PC-9 (cell line): Measurements from ENCODE around the gene GABRR2. TPM values are rescaled to one million over a fixed set of nuclear protein-coding genes. Genes with fewer than 3 reads are reported as not detected.

Experiments
- BruUV-seq: library from RNA; stranded (reverse); fragments of 400-500 nt; replicated peaks from 2 replicates; lab custom pipeline; 2021; lab: Mats Ljungman, UMichigan
- CTCF ChIA-PET: fragments of 300-600 bp; sonication (Branson Sonifier 250); formaldehyde crosslinking; loops from one replicate; lab custom pipeline; 2022; ENCODE audit warnings: antibody characterized with exemption; lab: Charles Lee
- POLR2A ChIA-PET: fragments of 300-600 bp; sonication (Branson Sonifier 250); formaldehyde crosslinking; loops from one replicate; lab custom pipeline; 2022; ENCODE audit warnings: antibody characterized with exemption; ENCODE audit not compliant: unreplicated experiment; lab: Charles Lee
- DNase-seq, 2 experiments: peaks; one replicate each; pipeline versions ENCODE4 v3.0.0 to v3.0.0-alpha.2; 2015 to 2022; ENCODE audit warnings: mixed read lengths in 1 of 2
- H2AFZ ChIP-seq: fragments of 200-600 bp; sonication (generic); 2 replicates; pipeline ENCODE4 v1.8.1; 2017; ENCODE audit warnings: antibody characterized with exemption
- H3F3A ChIP-seq: fragments of 200-600 bp; sonication (generic); 2 replicates; pipeline ENCODE4 v1.8.1; 2017; ENCODE audit warnings: antibody characterized with exemption, mild to moderate bottlenecking, low read depth; ENCODE audit not compliant: insufficient read depth
- H3K27ac ChIP-seq: fragments of 200-600 bp; sonication (generic); 2 replicates; pipeline ENCODE4 v1.6.1; 2016; ENCODE audit warnings: mixed run types
- H3K27me3 ChIP-seq: fragments of 200-600 bp; sonication (generic); 2 replicates; pipeline ENCODE4 v1.6.1; 2016; ENCODE audit warnings: low read depth, mixed run types; ENCODE audit not compliant: insufficient read depth
- H3K36me3 ChIP-seq: fragments of 200-600 bp; sonication (generic); 2 replicates; pipeline ENCODE4 v1.6.1; 2016; ENCODE audit warnings: low read depth, mixed run types
- H3K4me1 ChIP-seq: fragments of 200-600 bp; sonication (generic); replicated peaks from 2 replicates; pipeline ENCODE4 v1.6.1; 2016; ENCODE audit warnings: mixed run types; ENCODE audit not compliant: insufficient read depth
- H3K4me2 ChIP-seq: fragments of 200-600 bp; sonication (generic); 2 replicates; pipeline ENCODE4 v1.6.1; 2017; ENCODE audit warnings: mixed run types
- H3K4me3 ChIP-seq: fragments of 200-600 bp; sonication (generic); 2 replicates; pipeline ENCODE4 v1.6.1; 2016; ENCODE audit warnings: mixed run types
- H3K79me2 ChIP-seq: fragments of 200-600 bp; sonication (generic); 2 replicates; pipeline ENCODE4 v1.6.1; 2017; ENCODE audit warnings: low read depth, mixed run types
- H3K9me2 ChIP-seq: fragments of 200-600 bp; sonication (generic); 2 replicates; pipeline ENCODE4 v1.8.1; 2017; ENCODE audit warnings: mild to moderate bottlenecking; ENCODE audit not compliant: insufficient read depth
- H3K9me3 ChIP-seq: fragments of 200-600 bp; sonication (generic); 2 replicates; pipeline ENCODE4 v1.8.1; 2016; ENCODE audit warnings: low read depth; ENCODE audit not compliant: insufficient read depth
- H4K20me1 ChIP-seq: fragments of 200-600 bp; sonication (generic); 2 replicates; pipeline ENCODE4 v1.8.1; 2017; ENCODE audit not compliant: insufficient read depth
- CTCF ChIP-seq: fragments of 200-600 bp; sonication (generic); conservative IDR thresholded peaks from 2 replicates; pipeline ENCODE4 v1.6.1; 2017; ENCODE audit warnings: mixed run types, antibody characterized with exemption, mild to moderate bottlenecking, moderate library complexity
- EZH2 ChIP-seq: fragments of 200-600 bp; sonication (generic); IDR thresholded peaks from 2 replicates; pipeline ENCODE4 v1.8.0; 2017; ENCODE audit warnings: antibody characterized with exemption, low read depth
- intact Hi-C: fragments of 100-400 bp; cut with micrococcal nuclease; formaldehyde crosslinking; loops from one replicate; pipeline ENCODE4 v1.10.0; 2022; ENCODE audit not compliant: unreplicated experiment
- total RNA-seq: library from RNA; stranded (reverse); gene quantifications from 2 replicates; pipeline ENCODE4 v1.2.3, GENCODE V29; 2021

The GABRR2 gene
- total RNA-seq, 1 experiment from 2014 or later = 0.52 TPM

GRCh38 chr6:89291256-89291819 lies 23.8 kb downstream of the GABRR2 start:
- intact Hi-C loops = no loop called here
- Histone ChIP-seq H4K20me1 (no peaks in the 10 kb centered on the region), H3K9me2 (no peaks in the 10 kb centered on the region), H3K9me3 (no peaks in the 10 kb centered on the region), H3K27me3 (no peaks in the 10 kb centered on the region), H2AFZ (no peak overlapping the region), H3K4me1 (no peaks in the 10 kb centered on the region), H3F3A (no peaks in the 10 kb centered on the region), H3K4me3 (no peak overlapping the region), H3K4me2 (no peak overlapping the region), H3K36me3 (no peaks in the 10 kb centered on the region), H3K27ac (no peak overlapping the region), H3K79me2 (no peaks in the 10 kb centered on the region)
- TF ChIP-seq EZH2 (no peak), CTCF (no peak)
- ChIA-PET CTCF (interaction anchor here (0.5 kb wide), 1 partner anchor 133 kb away, joined by 4 read pairs; no protein-coding TSS in a partner anchor), POLR2A (no interaction called here)
- no TSS peak for BruUV-seq
- no peak for DNase-seq

- CTCF ChIA-PET = no interaction called here
- no peaks in the 10 kb centered on the region for H4K20me1 ChIP-seq
These were observed 24.5 kb downstream of the GABRR2 start for GRCh38 chr6:89290401-89291155.

GRCh38 chr6:89289710-89290109 lies 25.4 kb downstream of the GABRR2 start:
- Histone ChIP-seq H3K9me3 (no peaks in the 10 kb centered on the region), H3K27ac (no peak overlapping the region), H3K9me2 (no peaks in the 10 kb centered on the region), H2AFZ (no peak overlapping the region), H3K4me2 (no peak overlapping the region), H3F3A (no peaks in the 10 kb centered on the region), H3K27me3 (no peaks in the 10 kb centered on the region), H3K79me2 (no peaks in the 10 kb centered on the region), H3K36me3 (no peaks in the 10 kb centered on the region), H4K20me1 (no peaks in the 10 kb centered on the region), H3K4me3 (no peak overlapping the region), H3K4me1 (no peaks in the 10 kb centered on the region)
- ChIA-PET CTCF (interaction anchor here (0.6 kb wide), 2 partner anchors 59 to 90 kb away, joined by 3 read pairs; no protein-coding TSS in a partner anchor), POLR2A (interaction anchor here (0.5 to 0.6 kb wide), 2 partner anchors 37 to 326 kb away, joined by 3 to 7 read pairs; partner anchors contain the start of gene RNGTT)
- intact Hi-C loops = no loop called here
- TF ChIP-seq CTCF (no peak), EZH2 (no peak)
- no TSS peak for BruUV-seq
- no peak for DNase-seq

More at GRCh38 chr6:89290401-89291155, 24.5 kb downstream of the GABRR2 start:
- H3K36me3 ChIP-seq = no peaks in the 10 kb centered on the region
- no peaks in the 10 kb centered on the region for H3K79me2 ChIP-seq
- no peak for DNase-seq
- no TSS peak for BruUV-seq
- H3K27me3 ChIP-seq = no peaks in the 10 kb centered on the region
- intact Hi-C loops = no loop called here
- no peaks in the 10 kb centered on the region for H3K4me1 ChIP-seq
- POLR2A ChIA-PET = no interaction called here
- TF ChIP-seq EZH2 = no peak
- no peak for TF ChIP-seq CTCF
- H3K4me2 ChIP-seq = no peak overlapping the region
- H3K9me3 ChIP-seq = no peaks in the 10 kb centered on the region
- no peaks in the 10 kb centered on the region for H3F3A ChIP-seq
- H3K27ac ChIP-seq = no peak overlapping the region
- H3K9me2 ChIP-seq = no peaks in the 10 kb centered on the region
- H2AFZ ChIP-seq = no peak overlapping the region
- H3K4me3 ChIP-seq = no peak overlapping the region
